HepG2 (cell line): ENCODE measurements around the gene ZPR1. TPM values are rescaled to one million over a fixed set of nuclear protein-coding genes. Genes with fewer than 3 reads are reported as not detected.

Experiments
- ATRX ChIP-seq: sonication (generic); formaldehyde crosslinking; IDR thresholded peaks from 2 replicates; pipeline ENCODE4 v1.4.0; 2020; ENCODE audit warnings: missing genetic modification reagents, borderline replicate concordance
- EP300 ChIP-seq, 3 experiments: sonication (generic) in 1 of 3; formaldehyde crosslinking in 1 of 3; IDR thresholded peaks; 2 replicates each; pipeline versions ENCODE4 v1.5.1 to v1.6.1; 2011 to 2020; ENCODE audit warnings: low read depth in 2 of 3, low read length in 2 of 3, borderline replicate concordance in 1 of 3, improper control_type of control experiment in 1 of 3, mild to moderate bottlenecking in 1 of 3, missing genetic modification reagents in 1 of 3, moderate library complexity in 1 of 3
- ESRRA ChIP-seq: sonication (generic); formaldehyde crosslinking; IDR thresholded peaks from 2 replicates; pipeline ENCODE4 v1.5.1; 2020; ENCODE audit warnings: mild to moderate bottlenecking, low read depth, missing genetic modification reagents
- FOSL1 ChIP-seq: sonication (generic); formaldehyde crosslinking; IDR thresholded peaks from 2 replicates; pipeline ENCODE4 v1.9.0; 2021; ENCODE audit warnings: missing genetic modification reagents, borderline replicate concordance
- HHEX ChIP-seq: IDR thresholded peaks from 2 replicates; pipeline ENCODE4 v1.6.1; 2016; ENCODE audit warnings: control low read depth
- IKZF1 ChIP-seq: fragments of 450-650 bp; IDR thresholded peaks from 2 replicates; pipeline ENCODE4 v1.7.1; 2016
- KDM3A ChIP-seq: IDR thresholded peaks from 2 replicates; pipeline ENCODE4 v1.6.1; 2018; ENCODE audit warnings: low read depth, missing compliant biosample characterization
- NFE2 ChIP-seq: sonication (generic); formaldehyde crosslinking; IDR thresholded peaks from 2 replicates; pipeline ENCODE4 v1.4.0; 2020; ENCODE audit warnings: missing genetic modification reagents
- NR2F6 ChIP-seq, 2 experiments: IDR thresholded peaks; 2 replicates each; pipeline ENCODE4 v1.6.1; 2016; ENCODE audit warnings: antibody characterized with exemption in 1 of 2, mild to moderate bottlenecking in 1 of 2
- NRL ChIP-seq: sonication (generic); formaldehyde crosslinking; IDR thresholded peaks from 2 replicates; pipeline ENCODE4 v1.5.0; 2020; ENCODE audit warnings: missing genetic modification reagents, mild to moderate bottlenecking, moderate library complexity, borderline replicate concordance
- TOPORS ChIP-seq: sonication (generic); formaldehyde crosslinking; IDR thresholded peaks from 2 replicates; pipeline ENCODE4 v1.8.0; 2023; ENCODE audit warnings: mild to moderate bottlenecking, missing genetic modification reagents
- ZBTB40 ChIP-seq, 2 experiments: fragments of 450-650 bp in 1 of 2; sonication (generic) in 1 of 2; formaldehyde crosslinking in 1 of 2; IDR thresholded peaks; 2 replicates each; pipeline versions ENCODE4 v1.6.1 to v1.8.0; 2016 to 2022; ENCODE audit warnings: antibody characterized with exemption in 1 of 2, mild to moderate bottlenecking in 1 of 2, missing genetic modification reagents in 1 of 2
- ZNF143 ChIP-seq: sonication (generic); formaldehyde crosslinking; IDR thresholded peaks from 2 replicates; pipeline ENCODE4 v1.4.0; 2020; ENCODE audit warnings: missing genetic modification reagents
- polyA plus RNA-seq, 8 experiments: library from polyadenylated mRNA; depleted of rRNA in 3 of 8; stranded (reverse) in 7 of 8; unstranded in 1 of 8; fragments of >200 nt; fragmentation: Illumina TruSeq in 4 of 8; extraction: Trizol in 4 of 8; gene quantifications; 2 replicates each; pipeline versions ENCODE4 v1.2.1 to v1.2.3, GENCODE V29; 2011 to 2016; ENCODE audit warnings: low read depth in 4 of 8, missing spikeins in 1 of 8, mixed read lengths in 1 of 8; ENCODE audit not compliant: insufficient read depth in 1 of 8
- total RNA-seq, 5 experiments: library from RNA; depleted of rRNA; stranded (reverse); fragments of >200 nt; fragmentation: Illumina TruSeq; extraction: Trizol; gene quantifications; 2 replicates each; pipeline ENCODE4 v1.2.3, GENCODE V29; 2016; ENCODE audit warnings: low read depth in 1 of 5
- TF ChIP-seq, protein P1 (sequence below): sonication (generic); formaldehyde crosslinking; conservative IDR thresholded peaks from 2 replicates; pipeline ENCODE4 v1.8.0; 2022; ENCODE audit warnings: low read depth, missing genetic modification reagents
- TF ChIP-seq, protein P2 (sequence below): sonication (generic); formaldehyde crosslinking; IDR thresholded peaks from 2 replicates; pipeline ENCODE4 v1.5.0; 2020; ENCODE audit warnings: missing genetic modification reagents

Gene ZPR1
- total and polyA plus RNA-seq, 2 of the 13 experiments (the other 11 are each of a cell fraction or from before 2014, with no cell fraction given): 40.0 to 79.3 TPM

DNA sequence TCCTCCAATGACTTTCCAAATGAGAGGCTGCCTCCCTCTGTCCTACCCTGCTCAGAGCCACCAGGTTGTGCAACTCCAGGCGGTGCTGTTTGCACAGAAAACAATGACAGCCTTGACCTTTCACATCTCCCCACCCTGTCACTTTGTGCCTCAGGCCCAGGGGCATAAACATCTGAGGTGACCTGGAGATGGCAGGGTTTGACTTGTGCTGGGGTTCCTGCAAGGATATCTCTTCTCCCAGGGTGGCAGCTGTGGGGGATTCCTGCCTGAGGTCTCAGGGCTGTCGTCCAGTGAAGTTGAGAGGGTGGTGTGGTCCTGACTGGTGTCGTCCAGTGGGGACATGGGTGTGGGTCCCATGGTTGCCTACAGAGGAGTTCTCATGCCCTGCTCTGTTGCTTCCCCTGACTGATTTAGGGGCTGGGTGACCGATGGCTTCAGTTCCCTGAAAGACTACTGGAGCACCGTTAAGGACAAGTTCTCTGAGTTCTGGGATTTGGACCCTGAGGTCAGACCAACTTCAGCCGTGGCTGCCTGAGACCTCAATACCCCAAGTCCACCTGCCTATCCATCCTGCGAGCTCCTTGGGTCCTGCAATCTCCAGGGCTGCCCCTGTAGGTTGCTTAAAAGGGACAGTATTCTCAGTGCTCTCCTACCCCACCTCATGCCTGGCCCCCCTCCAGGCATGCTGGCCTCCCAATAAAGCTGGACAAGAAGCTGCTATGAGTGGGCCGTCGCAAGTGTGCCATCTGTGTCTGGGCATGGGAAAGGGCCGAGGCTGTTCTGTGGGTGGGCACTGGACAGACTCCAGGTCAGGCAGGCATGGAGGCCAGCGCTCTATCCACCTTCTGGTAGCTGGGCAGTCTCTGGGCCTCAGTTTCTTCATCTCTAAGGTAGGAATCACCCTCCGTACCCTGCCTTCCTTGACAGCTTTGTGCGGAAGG is 44.8 kb upstream of the ZPR1 start (continued):
- TF ChIP-seq ATRX (CRISPR knock-in tag) (no peak), TOPORS (CRISPR knock-in tag) (peak; percentile 69), NR2F6 (IDR thresholded peaks at IDR 0.05) (peak; percentile 100), NR2F6 (CRISPR knock-in tag; IDR thresholded peaks at IDR 0.05) (peak; percentile 100), FOSL1 (no peak), HHEX (CRISPR knock-in tag) (peak; percentile 80), ZBTB40 (IDR thresholded peaks at IDR 0.05) (no peak), ZBTB40 (CRISPR knock-in tag; IDR thresholded peaks at IDR 0.05) (peak; percentile 59; the same call in 1 of the 2 replicates), NFE2 (CRISPR knock-in tag) (no peak), ZNF143 (CRISPR knock-in tag) (0 out of 2 replicates have a peak, but pooled peaks have one; percentile 49), KDM3A (CRISPR knock-in tag) (peak; percentile 92), EP300 (IDR thresholded peaks at IDR 0.05; ENCODE audit: low read depth in 2 of 2, low read length in 2 of 2) (peak; percentile 86 to 98), EP300 (CRISPR knock-in tag; IDR thresholded peaks at IDR 0.05; ENCODE audit: borderline replicate concordance) (peak; percentile 97), IKZF1 (no peak), NRL (CRISPR knock-in tag) (0 out of 2 replicates have a peak, but pooled peaks have one; percentile 43), ESRRA (CRISPR knock-in tag) (peak; percentile 93)
- TF ChIP-seq, protein P1, sequence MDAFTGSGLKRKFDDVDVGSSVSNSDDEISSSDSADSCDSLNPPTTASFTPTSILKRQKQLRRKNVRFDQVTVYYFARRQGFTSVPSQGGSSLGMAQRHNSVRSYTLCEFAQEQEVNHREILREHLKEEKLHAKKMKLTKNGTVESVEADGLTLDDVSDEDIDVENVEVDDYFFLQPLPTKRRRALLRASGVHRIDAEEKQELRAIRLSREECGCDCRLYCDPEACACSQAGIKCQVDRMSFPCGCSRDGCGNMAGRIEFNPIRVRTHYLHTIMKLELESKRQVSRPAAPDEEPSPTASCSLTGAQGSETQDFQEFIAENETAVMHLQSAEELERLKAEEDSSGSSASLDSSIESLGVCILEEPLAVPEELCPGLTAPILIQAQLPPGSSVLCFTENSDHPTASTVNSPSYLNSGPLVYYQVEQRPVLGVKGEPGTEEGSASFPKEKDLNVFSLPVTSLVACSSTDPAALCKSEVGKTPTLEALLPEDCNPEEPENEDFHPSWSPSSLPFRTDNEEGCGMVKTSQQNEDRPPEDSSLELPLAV: no peak
- TF ChIP-seq, protein P2, sequence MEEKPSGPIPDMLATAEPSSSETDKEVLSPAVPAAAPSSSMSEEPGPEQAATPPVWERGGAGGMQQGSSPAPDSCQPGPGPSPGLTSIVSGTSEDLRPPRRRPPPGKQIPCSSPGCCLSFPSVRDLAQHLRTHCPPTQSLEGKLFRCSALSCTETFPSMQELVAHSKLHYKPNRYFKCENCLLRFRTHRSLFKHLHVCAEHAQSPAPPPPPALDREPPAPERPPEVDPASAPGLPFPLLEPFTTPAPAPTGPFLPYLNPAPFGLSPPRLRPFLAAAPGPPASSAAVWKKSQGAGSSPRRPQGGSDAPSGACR (CRISPR knock-in tag): peak; percentile 89; the same call in 1 of the 2 replicates
